Activated T-cell treated with anti-CD3 and anti-CD28 coated beads for 48 hours (primary cell): ENCODE data around the gene LRMDA.

Source experiments
- DNase-seq: peaks from one replicate; pipeline ENCODE4 v3.0.0-alpha.2; 2020; ENCODE audit warnings: low read depth

The LRMDA gene

DNA sequence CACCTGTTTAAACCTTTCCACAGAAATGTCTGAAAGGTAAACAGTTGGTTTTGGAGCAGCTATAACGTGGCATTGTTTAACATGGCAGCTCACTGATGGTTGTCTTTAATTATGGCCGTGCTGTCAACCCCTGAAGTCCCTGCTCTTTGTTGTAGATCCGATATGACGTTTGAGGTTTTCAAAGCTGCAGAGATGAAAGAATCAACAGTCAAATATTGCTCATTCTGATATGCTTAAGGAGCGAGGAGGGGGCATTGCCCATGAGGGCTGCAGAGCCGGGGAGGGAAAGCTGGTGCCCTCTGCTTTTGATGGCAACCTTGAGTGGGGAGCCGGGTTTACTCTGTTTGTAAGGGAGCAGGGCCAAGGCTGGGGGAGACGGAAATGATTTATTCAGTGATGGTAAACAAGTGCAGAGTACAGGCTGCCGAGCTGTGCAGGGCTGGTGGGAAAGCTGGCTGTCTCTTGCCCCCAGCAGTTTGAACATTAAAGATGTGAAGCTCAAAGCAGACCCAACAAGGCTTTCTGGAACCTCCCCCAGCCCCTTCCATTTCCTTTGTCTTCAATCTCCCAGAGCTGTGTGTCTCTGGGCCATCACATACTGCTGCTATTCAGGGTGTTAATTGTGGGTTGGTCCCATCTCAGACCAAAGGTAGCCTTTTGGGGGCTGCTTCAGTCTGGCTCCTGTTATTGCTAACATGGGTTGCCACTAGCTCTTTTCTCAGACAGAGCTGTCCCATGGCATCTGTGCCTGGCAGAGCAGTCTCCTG, 345.5 kb downstream of the LRMDA start:
- no peak for DNase-seq

DNA sequence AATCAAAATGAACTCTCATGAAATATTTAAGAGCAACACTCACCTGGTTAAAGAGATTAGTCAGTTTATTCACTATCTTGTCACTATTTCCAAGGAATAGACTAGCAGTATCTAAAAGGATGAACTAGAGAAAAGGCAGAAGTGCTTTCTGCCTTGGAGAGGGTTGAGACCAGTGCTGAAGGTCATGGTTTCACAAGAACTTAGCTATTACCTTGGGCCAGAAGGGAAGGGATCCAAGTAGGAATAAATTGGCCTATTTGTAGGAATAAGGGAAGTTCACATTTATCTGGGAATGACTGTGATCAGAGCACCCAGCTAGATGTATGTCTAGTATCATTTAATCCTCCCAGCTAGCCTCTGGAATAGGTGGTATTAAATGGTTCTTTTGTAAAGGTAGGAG, 347.2 kb downstream of the LRMDA start:
- no peak for DNase-seq

DNA sequence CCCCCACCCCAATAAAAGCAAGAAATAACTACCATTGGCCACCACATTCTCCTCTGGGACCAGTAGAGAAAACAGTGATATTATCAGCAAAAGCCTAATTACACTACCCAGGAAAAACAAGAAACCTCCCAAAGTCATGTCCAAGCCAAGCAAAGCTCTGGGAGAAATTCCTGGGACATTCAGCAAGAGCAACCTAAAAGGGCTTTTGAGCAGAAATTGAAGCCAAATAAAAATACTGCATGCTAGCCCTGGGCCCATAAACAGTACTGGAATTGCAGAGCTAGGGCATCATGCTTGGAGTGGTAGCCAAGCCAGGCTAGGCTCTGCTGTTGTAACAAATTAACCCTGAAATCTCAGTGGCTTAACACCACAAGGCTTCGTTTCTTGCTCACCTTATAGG, 347.9 kb downstream of the LRMDA start:
- DNase-seq = no peak

DNA sequence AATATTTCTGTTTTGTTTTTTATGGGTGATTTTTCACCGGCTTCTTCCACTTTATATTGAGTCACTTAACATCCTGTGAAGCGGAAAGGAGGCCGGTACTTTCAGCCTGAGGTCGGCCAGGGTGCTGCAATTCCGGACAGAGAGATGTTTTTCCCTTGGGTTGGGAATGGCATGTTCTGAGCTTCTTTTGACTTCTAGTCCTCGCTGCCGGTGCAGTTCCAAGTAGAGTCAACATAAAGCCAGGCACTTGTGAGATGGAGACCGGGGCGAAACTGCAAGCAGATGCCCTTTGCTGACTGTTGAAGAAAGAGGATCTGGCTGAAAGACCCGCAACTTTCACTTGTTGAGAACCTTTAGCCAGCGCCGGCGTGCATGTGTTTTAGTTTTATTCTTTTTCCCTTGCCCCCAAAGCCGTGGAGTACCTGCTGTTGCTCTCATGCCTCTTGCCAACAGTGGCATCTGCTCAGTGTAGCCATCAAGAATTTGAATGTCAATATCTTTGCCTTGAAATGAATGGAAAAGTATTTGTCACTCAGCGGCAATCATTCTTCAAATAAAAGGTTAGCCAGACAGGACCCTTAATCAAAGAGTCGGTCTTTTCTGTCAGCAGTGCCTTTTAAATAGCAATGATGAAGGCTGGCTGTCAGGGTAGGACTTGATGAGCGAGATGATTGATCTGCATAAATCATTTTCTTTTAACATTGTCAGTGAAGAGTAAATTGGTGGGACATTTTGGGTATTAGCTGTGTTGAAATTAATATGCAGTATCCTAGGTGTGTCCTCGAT, 351.2 kb downstream of the LRMDA start:
- no peak for DNase-seq

DNA sequence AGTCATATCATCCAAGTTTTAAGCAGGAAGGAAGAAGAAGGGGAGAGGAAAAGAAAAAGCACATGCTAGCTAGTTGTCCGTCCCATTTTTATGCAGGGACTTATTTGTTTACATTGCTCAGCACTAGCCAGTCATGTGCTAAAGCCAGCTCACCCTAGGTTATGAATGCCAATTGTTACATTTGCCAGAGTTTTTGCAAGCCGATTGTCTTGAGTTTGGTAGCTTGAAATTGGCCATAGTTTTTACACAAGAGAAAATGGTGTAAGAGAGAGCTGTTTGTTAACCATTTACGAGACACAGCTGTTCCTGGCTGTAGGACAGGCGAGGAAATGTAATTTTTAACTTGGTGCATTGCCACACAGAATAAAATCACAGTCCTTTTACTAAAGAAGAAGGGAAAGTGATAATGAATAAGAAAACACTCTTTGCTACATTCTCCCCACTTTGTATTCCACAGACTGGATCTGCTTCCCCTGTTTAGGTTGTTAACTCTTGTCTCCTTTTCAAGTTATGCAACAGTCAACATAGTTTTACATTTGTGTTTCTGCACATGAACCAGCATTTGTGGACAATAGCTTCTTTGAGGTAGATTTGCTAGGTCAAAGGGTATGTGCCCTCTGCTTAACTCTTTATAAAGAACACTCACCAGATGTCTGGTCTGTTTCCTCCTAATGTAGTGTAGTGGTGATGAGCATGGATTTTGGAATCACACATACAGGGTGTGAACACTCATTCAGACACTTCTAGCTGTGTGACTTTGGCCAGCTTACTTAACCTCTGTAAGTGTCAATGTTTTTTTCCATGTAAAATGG, 357.2 kb downstream of the LRMDA start:
- no peak for DNase-seq

DNA sequence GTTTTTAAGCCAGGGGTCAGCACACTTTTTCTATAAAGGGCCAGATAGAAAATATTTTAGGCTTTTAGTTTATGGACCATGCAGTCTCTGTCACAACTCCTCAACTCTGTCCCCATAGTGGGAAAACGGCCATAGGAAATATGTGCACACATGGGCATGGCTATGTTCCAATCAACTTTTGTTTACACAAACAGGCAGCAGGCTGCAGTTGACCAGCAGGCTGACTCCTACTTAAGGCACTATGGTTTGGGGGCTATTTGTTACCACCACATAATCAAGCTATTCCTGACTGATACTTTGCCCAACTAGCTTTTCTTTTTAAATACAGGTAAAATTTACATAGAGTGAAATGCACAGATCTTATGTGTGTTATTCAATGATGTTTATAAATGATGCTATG, 362.4 kb downstream of the LRMDA start:
- DNase-seq = no peak

DNA sequence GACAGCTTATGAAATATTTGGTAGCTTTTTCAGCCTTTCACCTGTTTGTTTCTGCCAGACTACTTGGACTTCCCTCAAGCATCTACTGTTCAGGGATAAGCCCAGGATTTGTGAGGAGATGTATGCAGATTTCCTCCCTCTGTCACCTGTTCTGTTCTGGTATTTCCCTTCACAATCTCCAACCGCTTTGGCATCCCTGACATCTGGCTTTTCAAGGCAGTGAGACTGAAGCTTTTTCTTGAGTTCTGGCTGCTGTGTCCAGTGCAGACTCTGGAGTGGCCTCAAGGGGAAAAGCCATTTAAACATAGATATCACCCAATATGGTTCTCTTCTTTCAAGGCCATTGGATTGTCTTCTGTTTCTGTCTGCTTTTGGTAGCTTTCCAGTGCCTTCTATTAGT, 369.7 kb downstream of the LRMDA start:
- DNase-seq = no peak

DNA sequence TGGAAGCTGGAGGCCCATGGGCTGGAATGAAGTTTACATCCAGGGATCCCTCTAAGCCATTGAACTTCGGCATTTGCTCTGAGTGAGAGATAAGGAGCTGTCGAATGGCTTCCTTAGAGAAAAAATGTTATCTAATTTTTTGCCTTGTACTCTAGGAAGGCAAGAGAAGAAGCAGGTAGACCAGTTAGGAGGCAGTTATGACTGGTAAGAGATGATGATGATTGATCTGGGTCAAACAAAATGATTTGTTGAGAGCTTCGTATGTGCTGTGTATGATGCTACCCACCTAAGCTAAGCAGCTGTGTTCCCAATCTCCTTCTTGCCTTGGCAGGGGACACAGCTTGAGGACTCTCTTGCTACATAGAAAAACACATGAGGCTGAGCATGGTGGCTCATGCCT, 370.2 kb downstream of the LRMDA start:
- DNase-seq = no peak

DNA sequence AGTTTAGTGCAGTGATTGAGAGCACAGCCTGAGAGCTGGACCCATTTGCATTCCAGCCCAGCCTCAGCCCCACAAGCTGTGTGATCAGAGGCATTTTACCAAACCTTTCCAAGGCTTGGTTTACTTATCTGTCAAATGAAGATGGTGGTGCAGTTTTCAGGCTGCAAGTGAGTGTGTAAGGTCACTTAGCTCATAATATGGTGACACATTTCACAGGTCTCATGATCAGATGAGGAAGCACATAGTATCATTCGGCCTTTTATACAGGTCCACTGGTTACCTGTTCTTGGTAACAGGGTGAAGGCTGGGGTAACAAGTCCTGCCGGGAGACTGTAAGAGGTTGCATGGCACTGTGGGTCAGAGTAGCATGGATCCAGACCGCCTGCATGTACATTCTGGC, 371.7 kb downstream of the LRMDA start:
- no peak for DNase-seq

DNA sequence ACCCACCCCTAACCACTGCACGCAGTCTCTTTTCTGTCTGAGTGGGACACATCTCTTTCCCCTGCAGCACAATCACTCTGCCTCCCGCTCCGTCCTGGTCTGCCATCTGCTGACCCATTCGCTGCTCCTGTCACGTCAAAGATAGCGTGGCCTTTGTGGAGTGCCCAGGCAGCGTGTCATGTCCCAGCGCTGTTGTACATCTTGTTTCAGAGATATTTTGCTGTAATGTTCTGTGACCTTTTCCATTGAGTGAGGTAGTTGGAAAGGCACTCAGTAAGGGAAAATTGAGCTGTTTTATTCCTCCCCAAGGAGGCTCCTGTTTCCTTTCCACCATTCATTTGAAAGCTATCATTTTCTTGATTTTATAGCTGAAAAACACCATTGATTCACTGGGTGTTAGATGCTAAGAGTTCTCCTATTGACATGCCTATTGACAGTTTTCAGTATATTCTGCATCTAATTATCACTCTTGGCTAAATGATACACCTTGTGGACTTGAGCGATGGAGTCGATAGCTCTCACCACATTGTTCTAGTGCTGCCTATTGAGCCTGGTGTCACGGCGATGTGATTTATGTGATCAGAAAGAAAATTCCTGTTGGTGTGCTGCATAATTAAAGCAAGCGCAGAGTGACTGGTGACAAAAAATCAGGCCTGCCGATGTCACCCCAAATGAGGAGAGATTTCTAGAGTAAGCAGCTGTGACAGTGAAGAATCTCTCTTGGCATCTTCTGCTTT, 372.6 kb downstream of the LRMDA start:
- DNase-seq = no peak

DNA sequence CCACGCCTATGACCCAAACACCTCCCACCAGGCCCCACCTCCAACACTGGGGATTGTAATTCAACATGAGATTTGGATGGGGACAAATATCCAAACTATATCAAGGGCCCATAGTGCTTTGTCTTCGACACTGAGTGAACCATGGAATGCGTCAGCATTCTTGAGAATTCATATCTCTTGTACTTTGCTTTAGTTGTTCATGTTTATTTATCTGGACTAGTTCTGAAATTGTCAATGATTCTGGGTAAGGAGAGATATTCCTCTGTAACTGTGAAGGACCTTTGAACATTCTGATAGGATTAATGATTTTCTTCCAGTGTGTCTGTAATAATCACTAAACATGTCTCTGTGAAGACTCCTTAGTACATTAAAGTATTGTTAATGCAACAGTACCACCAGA, 374.8 kb downstream of the LRMDA start:
- DNase-seq = no peak

DNA sequence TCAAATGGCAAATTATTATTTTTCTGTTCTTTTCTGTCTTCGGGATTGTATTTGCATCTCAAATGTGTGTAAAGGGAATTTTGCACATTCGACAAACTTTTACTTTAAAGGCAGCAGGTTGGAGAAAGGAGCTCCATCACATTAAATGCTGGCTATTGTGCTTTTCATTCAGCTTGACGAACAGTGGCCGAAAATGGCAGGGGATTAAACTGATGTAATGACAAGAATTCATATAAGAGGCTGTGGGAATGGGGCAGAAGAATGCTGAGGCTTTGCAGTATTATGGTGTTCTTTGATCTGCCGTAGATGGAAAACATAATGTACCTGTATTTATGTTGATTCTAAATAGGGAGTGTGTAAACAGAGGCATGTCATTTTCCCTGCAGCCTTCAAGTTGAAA, 376.0 kb downstream of the LRMDA start:
- no peak for DNase-seq

DNA sequence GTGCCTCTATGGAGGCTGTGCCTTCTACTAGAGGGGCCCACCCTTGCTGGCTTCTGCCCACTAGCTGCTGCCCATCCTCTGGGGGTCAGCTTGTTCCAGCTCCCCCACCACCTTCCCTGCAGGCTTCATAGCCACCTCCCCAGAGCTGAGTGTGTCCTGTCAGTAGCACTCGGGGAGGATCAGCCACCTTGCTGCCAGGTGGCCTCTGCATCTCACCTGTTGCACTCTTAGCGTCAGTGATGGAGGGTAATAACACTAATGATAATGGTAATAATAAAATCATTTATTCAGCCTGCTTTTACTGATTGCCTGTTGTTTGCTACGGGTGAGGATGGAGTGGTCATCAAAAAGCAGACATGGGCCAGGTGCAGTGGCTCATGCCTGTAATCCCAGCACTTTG, 377.6 kb downstream of the LRMDA start:
- no peak for DNase-seq

DNA sequence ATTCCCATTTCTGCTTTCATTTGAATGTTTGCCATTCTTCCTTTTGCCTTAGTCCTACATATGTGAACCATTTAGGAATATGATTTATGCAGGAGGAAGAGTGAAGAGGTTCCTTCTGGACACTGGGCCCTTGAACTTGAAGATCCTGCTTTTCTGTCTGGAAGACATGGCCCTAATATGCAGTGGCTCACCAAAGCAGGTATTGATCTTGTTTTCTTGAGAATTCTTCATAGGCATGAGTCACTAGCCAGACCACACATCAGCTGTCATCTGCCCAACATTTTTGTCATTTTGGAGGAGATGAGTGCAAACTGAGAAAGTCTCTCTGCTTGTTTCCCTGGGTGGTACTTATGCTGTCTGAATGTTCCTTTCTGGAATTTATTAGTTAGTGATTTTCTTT, 382.6 kb downstream of the LRMDA start:
- DNase-seq = no peak

DNA sequence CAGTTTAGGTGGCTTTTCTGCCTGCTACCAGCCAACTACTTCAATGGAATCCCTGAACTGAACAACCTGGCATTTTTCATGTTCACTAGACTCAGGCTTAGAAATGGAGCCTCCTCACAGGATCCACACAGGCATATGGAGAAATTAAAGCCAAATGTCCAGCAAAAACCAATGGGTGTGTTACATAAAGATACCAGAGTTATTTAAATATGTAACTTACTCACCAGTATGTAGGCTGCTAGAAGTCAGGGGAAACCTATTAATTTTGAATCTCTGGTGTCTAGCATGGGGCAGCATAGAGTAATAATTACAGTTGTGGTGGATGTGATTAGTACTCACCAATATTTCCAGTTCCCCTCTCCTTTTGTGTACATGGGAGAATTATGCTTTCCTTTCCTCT, 383.6 kb downstream of the LRMDA start:
- no peak for DNase-seq

DNA sequence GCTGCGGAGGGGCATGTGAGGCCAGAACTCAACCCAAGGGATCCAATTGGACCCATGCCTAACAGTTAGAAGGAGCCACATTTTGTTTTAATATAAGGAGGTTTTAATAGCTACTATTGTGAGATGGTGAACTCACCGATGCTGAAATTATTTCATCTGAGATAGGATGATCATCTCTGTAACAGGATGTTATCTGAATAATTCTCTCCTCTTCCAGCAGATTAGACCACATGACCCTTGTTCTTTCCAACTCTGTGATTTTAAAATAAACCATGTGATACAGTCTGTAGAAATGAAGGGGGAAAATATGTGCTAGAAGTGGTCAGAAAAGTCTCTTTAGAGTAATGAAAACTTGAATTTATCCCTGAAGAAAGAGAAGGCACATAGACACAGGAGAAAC, 385.8 kb downstream of the LRMDA start:
- no peak for DNase-seq

DNA sequence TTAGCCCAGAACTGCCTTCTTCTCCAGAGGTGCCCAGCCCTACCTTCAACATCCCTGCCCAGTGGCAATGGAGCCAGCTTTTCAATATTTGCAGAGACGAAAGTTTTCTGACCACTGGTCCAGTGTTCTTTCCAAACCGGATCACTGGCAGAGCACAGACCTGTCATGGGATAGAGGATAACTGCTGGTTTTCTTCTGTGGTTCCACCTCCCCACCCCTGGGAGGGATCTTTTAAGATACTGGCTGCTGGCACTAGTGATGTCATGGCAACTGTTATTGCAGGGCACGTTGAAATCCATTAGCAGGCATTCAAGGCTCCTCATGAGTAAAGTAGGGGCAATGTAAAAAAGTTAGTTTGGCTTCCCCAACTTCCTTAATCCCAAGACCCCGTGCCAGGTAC, 387.1 kb downstream of the LRMDA start:
- DNase-seq = no peak

DNA sequence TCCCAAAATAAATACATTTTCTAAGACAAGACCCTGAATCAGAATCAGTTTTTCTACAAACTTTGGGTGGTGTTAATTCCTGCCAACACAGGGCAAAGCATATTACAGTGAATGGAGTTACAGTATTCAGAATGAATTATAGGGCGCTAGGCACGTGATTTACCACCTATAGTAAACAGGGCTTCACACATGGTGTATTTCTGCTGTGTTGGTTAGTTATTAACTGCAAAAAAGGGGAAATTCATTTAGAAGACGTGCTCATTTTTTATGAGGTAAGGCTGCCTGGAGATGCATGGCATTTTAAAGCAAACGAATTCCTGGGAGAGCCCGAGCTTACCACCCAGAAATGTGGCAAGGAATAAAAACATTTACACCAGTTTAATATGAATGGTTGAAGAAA, 393.8 kb downstream of the LRMDA start:
- DNase-seq = no peak

DNA sequence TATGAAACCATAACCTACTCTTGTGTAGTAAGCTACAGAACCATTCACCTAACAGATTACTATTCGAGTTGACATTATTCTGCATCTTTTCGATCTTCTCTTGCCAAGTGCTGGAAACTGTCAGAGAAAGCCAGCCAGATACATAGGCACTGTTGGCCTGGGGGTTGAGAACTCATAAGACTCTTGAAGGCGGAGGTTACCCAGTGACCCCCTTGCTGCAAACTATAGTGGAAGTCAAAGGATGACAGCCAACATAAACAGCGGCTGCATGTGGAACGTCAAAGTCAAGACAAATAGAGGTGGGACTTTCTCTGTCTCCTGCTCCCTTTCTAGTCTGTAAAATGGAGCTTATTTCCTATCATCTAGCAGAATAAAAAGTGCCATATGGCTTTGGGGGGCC, 394.2 kb downstream of the LRMDA start:
- no peak for DNase-seq

DNA sequence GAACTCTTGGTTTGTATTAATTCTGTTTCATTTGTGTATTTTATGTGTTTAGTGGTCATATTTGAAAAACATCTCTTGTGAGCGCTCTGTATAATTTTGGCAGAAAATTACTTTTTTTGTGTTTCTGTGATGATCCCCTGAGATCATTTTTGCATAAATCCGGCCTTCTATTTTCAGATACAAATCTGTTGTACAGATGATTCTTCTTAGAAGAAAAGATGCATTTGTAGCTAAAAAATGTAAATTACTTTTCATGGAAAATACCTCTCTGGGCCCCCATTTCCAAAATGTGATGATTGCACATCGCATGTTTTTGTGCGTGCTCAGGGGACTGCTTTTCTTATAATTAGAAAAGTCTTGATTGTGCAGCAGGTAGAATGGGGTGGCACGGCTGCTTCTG, 395.4 kb downstream of the LRMDA start:
- DNase-seq = no peak

DNA sequence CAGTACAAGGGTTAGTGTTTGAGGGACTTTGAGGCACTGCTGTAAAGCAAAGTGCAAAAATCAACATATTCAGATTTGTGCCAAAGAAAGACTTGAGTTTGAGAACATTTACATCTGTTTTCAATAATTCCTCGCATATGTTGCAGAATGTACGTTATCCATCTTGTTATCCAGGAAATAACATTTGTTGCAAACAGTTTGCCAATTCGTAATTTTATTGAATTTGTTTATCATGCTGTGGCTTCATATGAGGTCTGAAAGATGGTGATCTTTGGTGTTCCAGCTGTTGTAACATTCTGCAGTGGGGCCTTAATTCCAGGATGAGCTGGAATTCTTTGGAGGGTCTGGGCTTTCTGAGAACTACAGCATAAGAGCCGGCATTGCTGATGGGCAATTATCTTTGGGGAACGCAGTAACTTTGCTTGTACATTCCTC, 396.2 kb downstream of the LRMDA start:
- DNase-seq = no peak

DNA sequence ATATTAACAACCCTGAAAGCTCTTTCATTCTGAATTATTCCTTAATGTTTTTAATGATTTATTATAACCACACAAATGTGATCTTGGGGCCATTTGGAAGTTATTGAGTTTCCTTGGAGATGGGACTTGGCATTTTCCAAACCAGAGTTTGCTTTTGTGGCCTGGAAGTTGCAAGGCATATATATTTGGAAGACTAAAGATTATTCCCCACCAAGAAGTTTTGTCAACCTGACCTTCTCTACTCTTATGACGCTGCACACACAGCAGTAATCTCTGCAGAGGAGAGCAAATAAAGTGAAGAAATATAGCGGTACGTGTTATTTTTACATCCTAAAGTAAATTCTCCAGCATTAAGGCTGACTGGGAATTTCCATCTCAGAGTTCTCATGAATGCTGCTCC, 397.0 kb downstream of the LRMDA start:
- no peak for DNase-seq
